Activated CD8-positive, alpha-beta T cell treated with anti-CD3 and anti-CD28 coated beads, Interleukin-2, amount 10 ng/mL, durations not matched to agents 7 days and 5 days (primary cell): ENCODE results near the gene AGO3. TPM values are rescaled to one million over a fixed set of nuclear protein-coding genes. Genes with fewer than 3 reads are reported as not detected.

Experiments
- ATAC-seq: fragments of 150-1000 bp; cut with Tn5 transposase; one replicate; pipeline ENCODE4 v1.10.0; 2021; ENCODE audit warnings: moderate library complexity
- CTCF ChIA-PET: fragments of 350-600 bp; sonication (Branson Sonifier 250); formaldehyde crosslinking; loops from one replicate; lab custom pipeline; 2021; ENCODE audit warnings: antibody characterized with exemption; lab: Charles Lee
- POLR2A ChIA-PET: fragments of 350-600 bp; sonication (Branson Sonifier 250); formaldehyde crosslinking; loops from one replicate; lab custom pipeline; 2021; ENCODE audit warnings: antibody characterized with exemption; lab: Charles Lee
- DNase-seq: peaks from one replicate; pipeline ENCODE4 v3.0.0-alpha.2; 2020
- H3K27ac Mint-ChIP-seq: one replicate; pipeline ENCODE4 v1.8.0; 2021; ENCODE audit warnings: mild to moderate bottlenecking, mixed read lengths
- H3K27me3 Mint-ChIP-seq: one replicate; pipeline ENCODE4 v1.8.0; 2021; ENCODE audit warnings: low read depth, mixed read lengths
- H3K36me3 Mint-ChIP-seq: one replicate; pipeline ENCODE4 v1.8.0; 2021; ENCODE audit warnings: low read depth, mixed read lengths
- H3K4me1 Mint-ChIP-seq: one replicate; pipeline ENCODE4 v1.8.0; 2021; ENCODE audit warnings: low read depth, mixed read lengths
- H3K4me3 Mint-ChIP-seq: one replicate; pipeline ENCODE4 v1.8.0; 2021; ENCODE audit warnings: mild to moderate bottlenecking, mixed read lengths
- H3K9me3 Mint-ChIP-seq: one replicate; pipeline ENCODE4 v1.8.0; 2022; ENCODE audit warnings: mixed read lengths; ENCODE audit not compliant: insufficient read depth
- total RNA-seq, 2 experiments: library from RNA; stranded (reverse); gene quantifications; one replicate each; pipeline ENCODE4 v1.2.3, GENCODE V29; 2021

Gene AGO3
- total RNA-seq, 2 experiments from 2014 or later = 27.2 to 30.2 TPM

DNA sequence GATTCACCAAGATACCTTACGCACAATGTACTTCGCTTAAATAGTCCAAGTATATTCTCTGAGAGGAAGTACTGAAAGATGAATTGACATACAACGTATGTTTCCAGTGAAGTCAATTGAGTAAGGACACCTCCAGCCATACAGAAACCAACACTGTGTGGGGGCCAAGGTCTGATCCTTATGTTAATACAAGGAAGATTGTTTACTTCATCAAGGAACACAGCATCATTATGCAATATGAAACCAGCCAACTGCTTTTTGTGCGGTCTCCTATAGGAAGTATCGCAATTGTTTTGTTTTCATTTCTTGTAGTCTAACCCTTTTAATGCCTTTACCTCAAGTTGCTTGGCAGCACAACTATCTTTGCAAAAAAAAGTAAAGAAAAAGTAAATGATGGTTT lies 124.8 kb downstream of the AGO3 start:
- Mint-ChIP-seq H3K4me1 (no peaks in the 10 kb centered on the region), H3K4me3 (no peak overlapping the region)
- CTCF ChIA-PET = no interaction called here

DNA sequence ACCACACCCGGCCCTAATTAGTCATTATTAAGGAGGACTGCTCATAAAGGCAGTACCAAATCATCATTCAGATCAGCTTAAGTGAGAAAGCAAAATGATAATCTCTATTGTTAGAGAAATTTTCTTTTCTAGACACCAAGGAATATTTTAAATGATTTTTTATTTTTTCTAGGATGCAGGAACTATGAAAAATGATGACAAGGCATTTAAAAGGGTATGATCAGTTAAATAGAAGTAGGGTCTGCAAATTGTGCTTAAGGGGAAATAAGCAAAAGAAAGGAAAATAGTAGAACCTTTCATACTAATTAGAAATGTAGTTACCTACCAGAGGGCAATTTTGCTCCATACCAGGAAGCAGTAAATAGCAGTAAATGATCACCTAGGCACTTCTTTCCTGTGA lies 131.4 kb downstream of the AGO3 start:
- H3K9me3 Mint-ChIP-seq = no peaks in the 10 kb centered on the region
- H3K4me1 Mint-ChIP-seq = no peaks in the 10 kb centered on the region
- CTCF ChIA-PET = no interaction called here

More for the DNA sequence above, 124.8 kb downstream of the AGO3 start:
- no peaks in the 10 kb centered on the region for H3K9me3 Mint-ChIP-seq
- peaks cover 2% of the 10 kb centered on the region for H3K36me3 Mint-ChIP-seq
- DNase-seq = no peak
- POLR2A ChIA-PET = no interaction called here
- no peak overlapping the region for H3K27ac Mint-ChIP-seq
- H3K27me3 Mint-ChIP-seq = no peaks in the 10 kb centered on the region
- ATAC-seq = no peak

DNA sequence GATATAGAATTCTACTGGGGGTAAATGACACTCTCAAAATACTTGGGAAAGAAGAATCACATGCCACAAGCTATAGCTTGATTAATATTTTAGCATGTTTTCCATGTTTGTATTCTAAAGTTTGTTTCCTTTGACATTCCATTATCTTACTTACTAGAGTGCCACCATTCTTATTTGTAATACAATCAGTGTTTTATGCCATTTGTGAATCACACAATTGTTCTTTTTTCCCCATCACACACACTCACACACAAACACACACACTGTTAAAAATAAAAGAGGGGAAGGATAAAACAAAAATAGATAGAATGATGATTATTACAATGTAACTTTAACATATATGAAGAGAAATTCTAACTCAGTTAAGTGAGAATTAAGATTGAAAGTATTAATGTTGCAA lies 137.0 kb downstream of the AGO3 start:
- POLR2A ChIA-PET = no interaction called here
- CTCF ChIA-PET = no interaction called here
- H3K4me1 Mint-ChIP-seq = no peaks in the 10 kb centered on the region

More for the DNA sequence above, 131.4 kb downstream of the AGO3 start:
- Mint-ChIP-seq H3K27me3 (no peaks in the 10 kb centered on the region), H3K27ac (no peak overlapping the region), H3K4me3 (no peak overlapping the region), H3K36me3 (no peaks in the 10 kb centered on the region)
- DNase-seq = no peak
- POLR2A ChIA-PET = no interaction called here
- no peak for ATAC-seq

GRCh38 chr1:36068866-36069265 lies 138.0 kb downstream of the AGO3 start:
- H3K27me3 Mint-ChIP-seq = no peaks in the 10 kb centered on the region
- H3K4me1 Mint-ChIP-seq = no peaks in the 10 kb centered on the region
- no peaks in the 10 kb centered on the region for H3K9me3 Mint-ChIP-seq
- ChIA-PET CTCF (no interaction called here), POLR2A (no interaction called here)
- ATAC-seq (no peak), DNase-seq (no peak)
- no peak overlapping the region for H3K4me3 Mint-ChIP-seq
- no peak overlapping the region for H3K27ac Mint-ChIP-seq
- no peaks in the 10 kb centered on the region for H3K36me3 Mint-ChIP-seq

More for the DNA sequence above, 137.0 kb downstream of the AGO3 start:
- no peak overlapping the region for H3K4me3 Mint-ChIP-seq
- no peaks in the 10 kb centered on the region for H3K36me3 Mint-ChIP-seq
- no peaks in the 10 kb centered on the region for H3K27me3 Mint-ChIP-seq
- no peak overlapping the region for H3K27ac Mint-ChIP-seq
- H3K9me3 Mint-ChIP-seq = no peaks in the 10 kb centered on the region
- ATAC-seq (no peak), DNase-seq (no peak)

DNA sequence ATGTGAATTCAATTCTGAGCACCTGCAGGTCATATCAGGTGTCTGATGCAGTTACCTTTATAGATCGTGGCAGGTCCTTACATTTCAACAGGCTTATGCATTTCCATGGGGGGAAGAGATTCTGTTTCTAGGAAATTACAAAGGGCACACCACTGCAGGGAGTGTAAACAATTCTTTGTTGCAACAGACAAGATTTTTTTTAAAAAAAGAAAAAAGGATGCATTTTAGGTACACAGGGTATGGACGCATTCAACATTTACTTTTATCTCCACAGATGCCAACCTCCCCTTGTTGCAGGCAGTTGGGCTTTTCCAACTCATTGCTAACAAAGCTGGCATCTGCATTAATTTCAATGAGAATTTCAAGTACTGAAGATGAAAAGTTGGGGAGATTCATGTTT lies 139.4 kb downstream of the AGO3 start:
- H3K27ac Mint-ChIP-seq = no peak overlapping the region

DNA sequence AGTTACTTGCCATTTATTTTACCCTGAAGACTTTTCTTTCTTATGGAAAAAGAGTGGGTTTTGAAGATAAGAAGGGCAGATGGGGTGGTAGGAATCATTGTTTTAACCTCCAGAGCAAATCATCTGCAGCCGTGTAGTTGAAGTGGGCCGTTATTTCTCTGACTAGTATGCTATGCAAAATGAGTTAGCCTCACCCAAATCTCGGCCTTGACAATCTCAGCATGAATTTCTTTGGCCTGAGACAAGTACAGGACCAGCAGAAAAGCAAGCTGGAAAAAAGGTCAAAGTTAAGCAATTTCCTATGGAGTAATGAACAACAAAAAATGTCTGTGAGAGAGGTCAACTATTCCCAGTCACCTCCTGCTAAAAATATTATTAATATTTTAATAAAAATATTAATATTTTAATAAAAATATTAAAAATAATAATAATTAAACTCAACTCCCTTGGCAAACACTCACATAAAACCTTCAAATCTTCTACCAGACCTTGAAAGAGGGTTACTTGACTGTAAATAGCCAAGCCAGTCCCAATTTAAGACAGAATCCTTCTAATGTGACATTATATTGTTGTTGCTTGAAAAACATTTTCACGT lies 146.2 kb downstream of the AGO3 start:
- ATAC-seq (no peak), DNase-seq (no peak)
- ChIA-PET CTCF (no interaction called here), POLR2A (no interaction called here)
- Mint-ChIP-seq H3K36me3 (no peaks in the 10 kb centered on the region), H3K27me3 (peaks cover 16% of the 10 kb centered on the region), H3K4me1 (no peaks in the 10 kb centered on the region), H3K4me3 (no peak overlapping the region), H3K27ac (no peak overlapping the region), H3K9me3 (no peaks in the 10 kb centered on the region)

More for the DNA sequence above, 139.4 kb downstream of the AGO3 start:
- Mint-ChIP-seq H3K36me3 (no peaks in the 10 kb centered on the region), H3K9me3 (no peaks in the 10 kb centered on the region), H3K4me3 (no peak overlapping the region), H3K4me1 (no peaks in the 10 kb centered on the region), H3K27me3 (no peaks in the 10 kb centered on the region)
- POLR2A ChIA-PET = no interaction called here
- CTCF ChIA-PET = no interaction called here
- ATAC-seq (no peak), DNase-seq (no peak)

GRCh38 chr1:36080236-36080635 lies 149.3 kb downstream of the AGO3 start:
- DNase-seq = no peak
- Mint-ChIP-seq H3K27me3 (peaks cover 34% of the 10 kb centered on the region), H3K36me3 (no peaks in the 10 kb centered on the region), H3K9me3 (no peaks in the 10 kb centered on the region), H3K4me1 (peaks cover 4% of the 10 kb centered on the region), H3K27ac (no peak overlapping the region), H3K4me3 (no peak overlapping the region)
- CTCF ChIA-PET = no interaction called here
- ATAC-seq = no peak
- POLR2A ChIA-PET = no interaction called here

GRCh38 chr1:36080801-36081200 lies 149.9 kb downstream of the AGO3 start:
- H3K27ac Mint-ChIP-seq = no peak overlapping the region
- ATAC-seq (no peak), DNase-seq (no peak)
- CTCF ChIA-PET = no interaction called here
- H3K4me3 Mint-ChIP-seq = no peak overlapping the region
- peaks cover 34% of the 10 kb centered on the region for H3K27me3 Mint-ChIP-seq
- POLR2A ChIA-PET = no interaction called here
- H3K36me3 Mint-ChIP-seq = no peaks in the 10 kb centered on the region
- H3K4me1 Mint-ChIP-seq = peaks cover 4% of the 10 kb centered on the region
- H3K9me3 Mint-ChIP-seq = no peaks in the 10 kb centered on the region

GRCh38 chr1:36081926-36082485 lies 151.1 kb downstream of the AGO3 start:
- CTCF ChIA-PET = no interaction called here
- Mint-ChIP-seq H3K27me3 (peaks cover 34% of the 10 kb centered on the region), H3K4me3 (no peak overlapping the region), H3K36me3 (no peaks in the 10 kb centered on the region), H3K9me3 (no peaks in the 10 kb centered on the region), H3K27ac (no peak overlapping the region), H3K4me1 (peaks cover 4% of the 10 kb centered on the region)
- DNase-seq (no peak), ATAC-seq (no peak)
- POLR2A ChIA-PET = interaction anchor here (0.7 kb wide), 1 partner anchor 274 kb away, joined by 3 read pairs; no protein-coding TSS in a partner anchor

DNA sequence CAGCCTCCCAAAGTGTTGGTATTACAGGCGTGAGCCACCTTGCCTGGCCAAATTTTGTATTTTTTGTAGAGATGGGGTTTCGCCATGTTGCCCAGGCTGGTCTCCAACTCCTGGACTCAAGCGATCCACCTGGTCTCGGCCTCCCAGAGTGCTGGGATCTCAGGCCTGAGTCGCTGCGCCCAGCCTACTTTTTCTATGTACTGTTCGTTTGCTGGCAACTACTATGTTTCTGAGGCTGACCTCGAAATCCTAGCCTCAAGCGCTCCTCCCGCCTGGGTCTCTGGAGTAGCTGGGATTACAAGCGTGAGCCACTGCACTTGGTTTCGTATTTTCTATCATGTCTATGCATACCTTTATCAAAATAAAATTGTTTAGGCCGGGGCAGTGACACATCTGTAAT lies 152.3 kb downstream of the AGO3 start:
- H3K27ac Mint-ChIP-seq = no peak overlapping the region
- ChIA-PET CTCF (no interaction called here), POLR2A (no interaction called here)
- H3K36me3 Mint-ChIP-seq = no peaks in the 10 kb centered on the region
- H3K9me3 Mint-ChIP-seq = no peaks in the 10 kb centered on the region
- DNase-seq (no peak), ATAC-seq (no peak)
- peaks cover 5% of the 10 kb centered on the region for H3K4me1 Mint-ChIP-seq
- no peak overlapping the region for H3K4me3 Mint-ChIP-seq
- H3K27me3 Mint-ChIP-seq = peaks cover 34% of the 10 kb centered on the region

GRCh38 chr1:36083635-36084496 lies 153.0 kb downstream of the AGO3 start, which contains the start of gene TEKT2:
TEKT2 (plus strand) TSS chr1:36084094; CDS start chr1:36084922, 828 bp downstream.
- H3K4me3 Mint-ChIP-seq = no peak within 1 kb of the TSS
- H3K9me3 Mint-ChIP-seq = no peaks in the 10 kb centered on the region
- DNase-seq (no peak), ATAC-seq (no peak)
- POLR2A ChIA-PET = no interaction called here
- CTCF ChIA-PET = interaction anchor here (1.0 kb wide), 1 partner anchor 51 kb away, joined by 4 read pairs; no protein-coding TSS in a partner anchor
- H3K4me1 Mint-ChIP-seq = peaks cover 9% of the 10 kb centered on the region
- H3K27ac Mint-ChIP-seq = no peak within 1 kb of the TSS
- H3K36me3 Mint-ChIP-seq = no peaks in the 10 kb centered on the region
- H3K27me3 Mint-ChIP-seq = peaks cover 34% of the 10 kb centered on the region
